Ishikawa (cell line): ENCODE measurements around the gene MLYCD.

Experiments
- CEBPB ChIP-seq: IDR thresholded peaks from 2 replicates; pipeline ENCODE4 v1.6.1; 2012
- CREB1 ChIP-seq: IDR thresholded peaks from 2 replicates; pipeline ENCODE4 v1.6.1; 2012; ENCODE audit warnings: low read depth
- EGR1 ChIP-seq: IDR thresholded peaks from 2 replicates; pipeline ENCODE4 v1.6.1; 2012
- EP300 ChIP-seq: IDR thresholded peaks from 2 replicates; pipeline ENCODE4 v1.6.1; 2012; ENCODE audit warnings: borderline replicate concordance
- FOXM1 ChIP-seq: IDR thresholded peaks from 2 replicates; pipeline ENCODE4 v1.6.1; 2012; ENCODE audit warnings: low read depth, borderline replicate concordance
- MAX ChIP-seq: IDR thresholded peaks from 2 replicates; pipeline ENCODE4 v1.6.1; 2012
- NFIC ChIP-seq: IDR thresholded peaks from 2 replicates; pipeline ENCODE4 v1.6.1; 2012
- RAD21 ChIP-seq: IDR thresholded peaks from 2 replicates; pipeline ENCODE4 v1.6.1; 2012; ENCODE audit warnings: low read depth
- REST ChIP-seq: IDR thresholded peaks from 2 replicates; pipeline ENCODE4 v1.6.1; 2012; ENCODE audit warnings: low read depth, mild to moderate bottlenecking
- TAF1 ChIP-seq: IDR thresholded peaks from 2 replicates; pipeline ENCODE4 v1.6.1; 2012; ENCODE audit warnings: low read depth, mild to moderate bottlenecking
- TCF12 ChIP-seq: IDR thresholded peaks from 2 replicates; pipeline ENCODE4 v1.6.1; 2012; ENCODE audit warnings: low read depth
- TEAD4 ChIP-seq: IDR thresholded peaks from 2 replicates; pipeline ENCODE4 v1.6.1; 2012
- YY1 ChIP-seq: IDR thresholded peaks from 2 replicates; pipeline ENCODE4 v1.6.1; 2012; ENCODE audit warnings: low read depth
- ZBTB7A ChIP-seq: IDR thresholded peaks from 2 replicates; pipeline ENCODE4 v1.6.1; 2012; ENCODE audit warnings: low read depth
- TF ChIP-seq, protein P1 (sequence below): IDR thresholded peaks from 2 replicates; pipeline ENCODE4 v1.6.1; 2012

Gene MLYCD

DNA sequence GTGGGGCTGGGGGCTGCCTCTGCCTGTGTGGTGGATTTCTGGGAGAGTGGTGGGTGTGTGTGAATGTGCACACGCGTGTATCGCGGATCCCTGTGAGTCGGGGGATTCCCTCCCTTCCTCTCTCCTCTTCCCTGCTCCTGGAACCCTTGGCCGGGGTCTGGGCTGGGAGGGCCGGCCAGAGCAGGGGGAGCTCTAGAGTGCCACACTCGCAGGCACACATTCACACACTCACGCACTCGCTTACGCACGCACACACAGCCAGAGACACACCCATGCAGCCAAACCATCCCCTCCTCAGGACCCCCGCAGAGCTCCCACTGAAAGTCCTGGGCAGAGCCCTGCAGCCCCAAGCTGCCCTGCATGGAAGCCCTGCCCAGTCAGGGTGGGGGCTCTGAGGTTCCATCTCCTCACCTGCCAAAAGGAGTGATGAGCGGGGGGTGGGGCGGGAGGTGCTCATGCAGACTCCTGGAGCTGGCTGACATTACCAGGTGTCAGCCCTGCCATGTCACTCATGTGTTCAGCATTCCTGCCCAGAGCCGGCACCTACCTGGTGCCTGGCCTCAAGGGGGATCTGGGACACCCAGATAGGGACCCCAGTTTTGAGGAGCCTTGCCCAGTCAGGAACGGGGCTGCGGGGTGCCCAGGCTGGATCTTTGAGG lies 71.0 kb downstream of the MLYCD start:
- TF ChIP-seq EGR1 = no peak
- no peak for TF ChIP-seq RAD21
- no peak for TF ChIP-seq TCF12

DNA sequence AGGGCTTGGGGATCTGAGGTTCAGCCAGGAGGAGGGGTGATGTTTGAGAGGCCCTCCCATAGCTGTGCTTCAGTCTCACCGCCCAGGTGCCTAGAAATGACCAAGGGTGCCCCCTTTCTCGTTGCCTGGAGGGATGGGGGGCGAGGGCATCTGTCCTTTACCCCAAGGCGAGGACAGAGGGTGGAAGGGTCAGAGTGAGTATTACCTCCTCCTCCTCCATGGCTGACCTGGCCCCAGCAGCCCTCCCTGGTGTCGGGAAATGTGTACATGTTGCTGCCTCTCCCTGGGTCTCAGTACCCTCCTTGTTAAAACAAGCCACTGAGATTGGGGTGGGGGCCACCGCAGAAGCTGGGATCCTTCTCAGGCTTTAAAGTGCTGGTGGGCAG lies 71.5 kb downstream of the MLYCD start:
- TF ChIP-seq TEAD4 = no peak
- no peak for TF ChIP-seq TCF12
- no peak for TF ChIP-seq NFIC
- TF ChIP-seq TAF1 = no peak
- TF ChIP-seq EP300 = no peak
- no peak for TF ChIP-seq CEBPB
- TF ChIP-seq MAX = no peak
- TF ChIP-seq YY1 = no peak
- TF ChIP-seq EGR1 = no peak
- no peak for TF ChIP-seq FOXM1
- TF ChIP-seq CREB1 = no peak
- TF ChIP-seq RAD21 = no peak
- TF ChIP-seq, protein P1, sequence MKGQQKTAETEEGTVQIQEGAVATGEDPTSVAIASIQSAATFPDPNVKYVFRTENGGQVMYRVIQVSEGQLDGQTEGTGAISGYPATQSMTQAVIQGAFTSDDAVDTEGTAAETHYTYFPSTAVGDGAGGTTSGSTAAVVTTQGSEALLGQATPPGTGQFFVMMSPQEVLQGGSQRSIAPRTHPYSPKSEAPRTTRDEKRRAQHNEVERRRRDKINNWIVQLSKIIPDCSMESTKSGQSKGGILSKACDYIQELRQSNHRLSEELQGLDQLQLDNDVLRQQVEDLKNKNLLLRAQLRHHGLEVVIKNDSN = no peak

- TF ChIP-seq REST (no peak), FOXM1 (no peak), NFIC (no peak), RAD21 (no peak), TCF12 (no peak), EP300 (no peak), MAX (no peak), CREB1 (no peak), EGR1 (no peak), ZBTB7A (no peak), TEAD4 (no peak), TAF1 (no peak)
- TF ChIP-seq, protein P1 = no peak
These were observed 72.5 kb downstream of the MLYCD start for GRCh38 chr16:83971165-83972130.

DNA sequence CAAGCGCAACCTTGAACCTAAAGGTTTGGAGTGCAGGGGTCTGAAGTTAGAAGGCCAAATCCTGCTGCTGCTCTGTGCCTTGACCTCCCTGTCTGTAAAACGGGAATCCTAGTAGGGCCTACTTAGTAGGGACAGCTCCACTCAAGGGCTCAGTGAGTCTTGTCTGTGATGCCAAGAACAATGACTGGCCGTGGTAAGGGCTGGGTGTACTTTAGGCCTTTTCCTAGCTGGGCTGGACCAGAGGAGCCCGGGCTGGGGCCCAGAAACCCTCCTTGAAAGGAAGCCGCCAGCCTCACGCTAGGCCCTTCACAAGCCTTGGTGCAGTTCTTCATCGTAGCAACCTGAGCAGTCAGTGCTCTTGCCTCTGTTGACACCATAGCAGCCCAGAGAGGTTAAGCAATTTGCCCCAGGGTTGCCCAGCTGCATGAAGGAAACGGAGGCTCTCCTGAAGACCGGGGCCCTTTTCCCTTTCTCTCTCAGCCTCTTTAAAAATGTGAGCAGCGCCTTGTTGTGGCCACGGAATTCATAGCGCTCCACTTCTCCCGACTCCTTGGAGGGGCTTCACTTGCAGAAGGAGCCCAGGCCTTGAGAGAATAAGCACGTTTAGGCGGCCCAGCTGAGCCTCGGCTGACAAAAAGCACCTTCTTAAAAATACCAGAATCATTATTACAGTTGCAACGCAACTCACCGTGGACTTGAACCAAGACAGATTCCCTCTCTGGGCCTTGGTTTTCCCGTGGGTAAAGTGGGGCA lies 73.5 kb downstream of the MLYCD start:
- TF ChIP-seq TEAD4 (no peak), RAD21 (no peak), EP300 (no peak), ZBTB7A (no peak), TCF12 (no peak), CREB1 (no peak), FOXM1 (no peak), TAF1 (no peak), YY1 (no peak), NFIC (no peak), MAX (no peak), CEBPB (no peak), EGR1 (no peak), REST (no peak)
- TF ChIP-seq, protein P1 = no peak
